ENCODE measurements around the gene TBC1D17.
A peak's percentile ranks its signal among the peaks of the same experiment; 100 is the strongest.

The TBC1D17 gene

DNA sequence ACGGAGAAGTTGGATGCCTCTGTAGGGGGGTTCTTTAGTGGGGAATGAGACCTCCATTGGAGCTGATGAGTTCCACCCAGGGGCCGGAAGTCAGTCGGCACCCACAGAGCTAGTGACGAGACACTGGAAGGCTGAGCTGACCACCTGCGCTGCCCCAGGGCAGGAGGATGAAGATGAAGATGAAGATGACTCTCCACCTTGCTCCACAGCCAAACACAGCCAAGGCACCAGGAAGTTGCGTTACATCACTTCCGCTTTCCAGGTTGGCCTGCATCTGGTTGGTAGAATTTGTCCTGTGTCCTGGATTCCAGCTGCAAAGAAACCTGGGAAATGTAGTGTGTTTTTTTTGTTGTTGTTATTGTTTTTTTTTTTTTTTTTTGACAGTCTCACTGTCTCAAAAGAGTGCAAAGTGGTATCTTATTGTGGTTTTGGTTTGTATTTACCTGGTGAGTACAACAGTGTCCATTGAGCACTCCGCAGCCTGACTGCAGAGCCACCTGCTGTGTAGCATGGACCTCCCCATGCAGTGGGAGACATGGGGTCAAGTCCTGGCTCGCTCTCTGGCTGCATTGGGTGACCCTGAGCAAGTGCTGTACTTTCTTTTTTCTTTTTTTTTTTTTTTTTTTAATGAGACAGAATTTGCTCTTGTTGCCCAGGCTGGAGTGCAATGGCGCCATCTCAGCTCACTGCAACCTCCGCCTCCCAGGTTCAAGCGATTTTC is 1.9 kb downstream of the TBC1D17 start:
- peak; percentile 25 for FAIRE-seq

DNA sequence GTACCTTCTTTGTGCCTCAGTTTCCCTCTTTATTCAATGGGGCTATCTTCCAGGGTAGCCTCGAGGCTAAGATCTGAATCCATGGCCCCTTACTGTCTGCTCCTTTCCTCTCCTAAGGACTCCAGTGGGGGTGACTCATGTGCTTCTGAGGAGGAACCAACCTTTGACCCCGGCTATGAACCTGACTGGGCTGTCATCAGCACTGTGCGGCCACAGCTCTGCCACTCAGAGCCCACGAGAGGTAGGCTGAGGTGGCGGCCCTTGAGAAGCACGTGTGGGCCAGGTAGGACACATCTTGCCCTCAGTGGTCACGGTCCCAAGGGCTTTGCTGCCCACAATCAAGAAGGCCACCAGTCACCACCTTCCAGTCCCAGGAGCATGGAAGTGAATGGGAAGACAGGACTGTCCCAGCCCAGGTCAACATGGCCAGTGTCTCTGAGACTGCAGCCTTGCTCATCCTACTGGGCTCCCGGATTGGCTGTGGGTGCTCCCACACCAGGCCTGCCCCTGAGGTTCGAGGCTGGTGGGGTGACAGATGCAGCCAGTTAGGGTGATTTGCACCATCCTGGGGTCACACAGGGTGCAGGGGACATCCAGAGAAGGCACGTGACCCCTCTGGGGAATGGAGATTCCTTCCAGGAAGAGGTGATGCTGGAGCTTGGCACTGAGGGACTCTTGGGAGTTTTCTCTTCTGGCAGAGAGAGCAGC is 2.8 kb downstream of the TBC1D17 start:
- FAIRE-seq, result no peak

DNA sequence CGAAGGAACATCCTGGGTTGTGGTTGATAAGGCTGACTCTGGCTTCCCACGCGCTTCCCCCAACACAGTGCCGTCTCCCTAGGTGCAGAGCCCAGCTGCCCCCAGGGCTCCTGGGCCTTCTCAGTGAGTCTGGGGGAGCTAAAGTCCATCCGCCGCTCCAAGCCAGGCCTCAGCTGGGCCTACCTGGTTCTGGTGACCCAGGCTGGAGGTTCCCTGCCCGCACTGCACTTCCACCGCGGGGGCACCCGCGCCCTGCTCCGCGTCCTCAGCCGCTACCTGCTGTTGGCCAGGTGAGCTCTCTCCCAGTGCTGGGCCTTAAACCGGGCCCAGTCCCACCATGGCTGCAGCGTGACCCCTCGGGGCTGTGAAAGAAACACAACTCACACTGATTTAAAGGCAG is 3.7 kb downstream of the TBC1D17 start:
- FAIRE-seq, result no peak

DNA sequence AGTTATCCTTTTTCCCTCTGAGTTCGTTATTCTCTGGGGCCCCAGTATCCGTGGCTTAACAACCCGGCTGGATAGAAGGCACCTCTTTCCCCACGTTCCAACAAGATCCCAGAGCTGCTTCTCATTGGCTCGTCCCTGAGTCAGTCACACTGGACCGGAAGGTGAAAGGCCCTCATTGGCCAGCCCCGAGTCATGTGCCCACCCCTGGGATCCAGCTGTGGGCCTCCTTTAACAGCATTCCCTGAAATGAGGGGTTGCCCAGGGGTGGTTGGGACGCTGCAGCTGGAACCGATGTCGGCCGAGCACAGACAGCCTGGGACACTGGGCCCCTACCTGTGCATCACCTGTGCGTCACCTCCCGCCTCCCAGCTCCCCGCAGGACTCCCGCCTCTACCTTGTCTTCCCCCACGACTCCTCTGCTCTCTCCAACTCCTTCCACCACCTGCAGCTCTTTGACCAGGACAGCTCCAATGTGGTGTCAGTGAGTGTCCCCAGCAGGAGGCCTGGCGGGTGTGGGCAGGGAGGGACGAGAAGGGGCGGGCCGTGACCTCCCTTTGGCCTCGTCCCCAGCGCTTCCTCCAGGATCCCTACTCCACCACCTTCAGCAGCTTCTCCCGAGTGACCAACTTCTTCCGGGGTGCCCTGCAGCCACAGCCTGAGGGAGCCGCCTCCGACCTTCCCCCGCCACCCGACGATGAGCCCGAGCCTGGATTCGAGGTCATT is 4.3 kb downstream of the TBC1D17 start:
- no peak for FAIRE-seq

DNA sequence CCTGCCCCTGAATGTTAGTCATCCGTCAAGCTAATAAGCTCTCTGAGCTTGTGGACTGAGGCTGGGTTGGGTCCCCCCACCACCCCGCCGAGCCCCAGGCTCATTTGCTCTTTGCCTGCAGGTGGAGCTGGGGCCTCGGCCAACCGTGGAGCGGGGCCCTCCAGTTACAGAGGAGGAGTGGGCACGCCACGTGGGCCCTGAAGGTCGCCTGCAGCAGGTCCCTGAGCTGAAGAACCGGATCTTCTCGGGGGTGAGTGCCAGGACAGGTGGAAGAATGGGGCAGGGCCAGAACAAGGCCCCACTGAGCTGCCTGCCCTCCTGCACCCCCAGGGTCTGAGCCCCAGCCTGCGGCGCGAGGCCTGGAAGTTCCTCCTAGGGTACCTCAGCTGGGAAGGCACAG is 5.1 kb downstream of the TBC1D17 start:
- FAIRE-seq, result no peak

DNA sequence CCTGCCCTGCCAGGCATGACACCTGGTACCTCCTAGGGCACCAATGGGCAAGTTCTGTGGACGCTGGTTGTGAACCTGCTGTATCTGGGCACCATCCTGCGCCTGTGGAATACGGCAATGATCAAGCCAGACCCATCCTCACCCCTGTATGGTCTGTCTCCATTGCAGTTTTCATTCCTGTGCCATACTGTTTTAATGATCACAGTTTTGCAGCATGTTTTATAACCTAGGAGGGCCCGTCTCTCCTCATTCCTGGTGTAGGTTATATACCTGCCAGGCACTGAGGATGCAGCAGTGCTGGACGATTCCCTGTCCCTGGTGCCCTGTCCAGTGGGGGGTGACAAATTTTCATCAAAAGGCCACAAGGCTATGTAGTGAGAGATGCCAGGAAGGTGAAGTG is 5.6 kb downstream of the TBC1D17 start:
- no peak for FAIRE-seq

DNA sequence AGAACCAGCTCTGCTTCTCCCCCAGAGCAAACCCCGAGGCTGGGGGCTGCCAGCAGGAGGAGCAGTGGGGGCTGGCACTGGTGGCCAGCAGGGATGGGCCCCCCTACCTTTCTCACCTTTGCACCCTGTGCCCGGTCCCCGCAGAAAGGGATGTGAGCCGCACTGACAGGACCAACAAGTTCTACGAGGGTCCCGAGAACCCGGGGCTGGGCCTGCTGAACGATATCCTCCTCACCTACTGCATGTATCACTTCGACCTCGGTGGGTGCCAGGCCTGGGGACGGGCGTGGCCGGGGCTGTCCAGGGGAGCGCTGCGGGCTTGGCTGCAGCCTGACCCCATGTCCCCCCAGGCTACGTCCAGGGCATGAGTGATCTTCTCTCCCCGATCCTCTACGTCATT is 6.6 kb downstream of the TBC1D17 start:
- FAIRE-seq, result no peak

DNA sequence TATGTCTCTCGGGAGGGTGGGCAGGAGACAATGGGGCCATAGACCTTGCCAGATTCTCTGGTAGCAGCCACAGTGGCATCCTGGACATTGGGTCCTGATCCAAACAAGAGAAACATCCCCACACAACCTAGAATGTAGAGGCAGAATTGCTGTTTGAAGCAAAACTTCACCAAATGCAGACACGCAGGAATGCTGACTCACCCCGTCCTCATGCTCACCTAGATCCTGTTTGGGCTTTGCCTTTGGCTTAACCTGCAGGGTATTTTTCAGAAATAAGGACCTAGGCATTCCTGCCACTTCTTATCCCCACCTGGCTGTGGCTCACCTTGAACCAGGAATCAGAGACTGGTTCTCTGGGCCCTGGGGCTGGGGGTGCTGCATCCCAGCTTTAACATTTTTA is 7.3 kb downstream of the TBC1D17 start:
- no peak for FAIRE-seq

DNA sequence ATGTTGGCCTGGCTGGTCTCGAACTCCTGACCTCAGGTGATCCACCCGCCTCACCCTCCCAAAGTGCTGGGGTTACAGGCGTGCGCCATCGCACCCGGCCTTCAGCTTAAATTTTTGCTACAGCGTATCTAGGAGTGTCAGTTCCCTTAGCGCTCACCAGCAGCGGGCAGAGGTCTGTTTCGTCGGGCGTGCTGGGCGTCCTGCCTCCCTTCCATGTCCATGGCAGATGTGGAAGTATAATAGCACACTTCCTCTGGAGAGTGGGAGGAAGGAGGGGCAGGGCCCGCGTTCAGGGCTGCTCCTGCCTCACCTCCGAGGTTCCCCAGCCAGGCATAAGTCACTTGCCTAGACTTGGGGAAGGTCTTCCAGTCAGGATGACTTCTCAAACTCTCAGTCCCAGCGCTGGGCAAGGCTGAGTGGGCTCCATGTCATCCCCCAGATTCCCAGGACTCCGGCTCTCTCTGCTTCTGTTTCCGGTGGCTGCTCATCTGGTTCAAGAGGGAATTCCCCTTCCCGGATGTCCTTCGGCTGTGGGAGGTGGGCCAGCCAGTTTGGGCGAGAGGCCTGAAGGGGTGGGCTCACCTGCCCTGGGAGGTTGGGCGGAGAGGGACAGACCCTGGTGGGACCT is 9.6 kb downstream of the TBC1D17 start:
- no peak for FAIRE-seq

DNA sequence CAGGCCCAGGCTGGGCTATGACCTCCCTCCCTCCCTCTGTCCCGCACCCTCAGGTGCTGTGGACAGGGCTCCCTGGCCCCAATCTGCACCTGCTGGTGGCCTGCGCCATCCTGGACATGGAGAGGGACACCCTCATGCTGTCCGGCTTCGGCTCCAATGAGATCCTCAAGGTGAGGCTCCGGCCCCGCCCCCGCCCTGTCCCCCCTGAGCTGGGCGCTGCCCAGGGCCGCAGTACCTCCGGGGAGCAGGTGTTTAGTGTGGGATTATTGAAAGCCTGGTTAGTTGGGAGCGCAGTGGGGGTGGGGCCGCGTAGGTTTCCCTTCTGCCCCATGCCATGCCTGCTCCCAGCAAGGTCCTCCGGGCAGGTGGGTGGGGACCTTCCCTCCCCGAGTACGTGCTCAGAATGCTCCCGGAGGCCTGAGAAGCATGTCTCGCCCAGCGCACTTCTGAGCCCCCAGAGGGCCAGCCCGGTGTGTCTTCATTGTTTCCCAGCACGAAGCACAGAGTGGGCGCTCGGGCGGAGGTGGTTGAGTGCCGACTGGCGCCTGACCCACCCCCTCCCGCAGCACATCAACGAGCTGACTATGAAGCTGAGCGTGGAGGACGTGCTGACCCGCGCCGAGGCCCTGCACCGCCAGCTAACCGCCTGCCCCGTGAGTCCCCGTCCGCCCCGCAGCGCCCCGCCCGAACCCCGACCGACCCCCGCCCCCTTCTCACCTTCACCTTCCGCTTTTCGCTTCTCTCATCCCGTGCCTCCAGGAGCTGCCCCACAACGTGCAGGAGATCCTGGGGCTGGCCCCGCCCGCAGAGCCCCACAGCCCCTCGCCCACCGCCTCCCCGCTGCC is 10.4 kb downstream of the TBC1D17 start:
- no peak for FAIRE-seq

DNA sequence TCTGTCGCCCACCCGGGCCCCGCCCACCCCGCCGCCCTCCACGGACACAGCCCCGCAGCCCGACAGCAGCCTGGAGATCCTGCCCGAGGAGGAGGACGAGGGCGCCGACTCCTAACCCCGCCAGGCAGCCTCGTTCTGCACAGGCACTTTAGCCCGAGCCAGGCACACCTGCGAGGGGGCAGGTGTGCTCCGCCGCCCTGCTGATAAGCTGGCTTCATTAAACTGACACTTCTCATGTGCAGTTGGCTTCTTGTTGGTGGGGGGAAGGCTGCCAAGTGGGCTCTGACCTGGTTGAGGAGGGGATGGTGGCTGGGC is 11.0 kb downstream of the TBC1D17 start:
- FAIRE-seq, result no peak

DNA sequence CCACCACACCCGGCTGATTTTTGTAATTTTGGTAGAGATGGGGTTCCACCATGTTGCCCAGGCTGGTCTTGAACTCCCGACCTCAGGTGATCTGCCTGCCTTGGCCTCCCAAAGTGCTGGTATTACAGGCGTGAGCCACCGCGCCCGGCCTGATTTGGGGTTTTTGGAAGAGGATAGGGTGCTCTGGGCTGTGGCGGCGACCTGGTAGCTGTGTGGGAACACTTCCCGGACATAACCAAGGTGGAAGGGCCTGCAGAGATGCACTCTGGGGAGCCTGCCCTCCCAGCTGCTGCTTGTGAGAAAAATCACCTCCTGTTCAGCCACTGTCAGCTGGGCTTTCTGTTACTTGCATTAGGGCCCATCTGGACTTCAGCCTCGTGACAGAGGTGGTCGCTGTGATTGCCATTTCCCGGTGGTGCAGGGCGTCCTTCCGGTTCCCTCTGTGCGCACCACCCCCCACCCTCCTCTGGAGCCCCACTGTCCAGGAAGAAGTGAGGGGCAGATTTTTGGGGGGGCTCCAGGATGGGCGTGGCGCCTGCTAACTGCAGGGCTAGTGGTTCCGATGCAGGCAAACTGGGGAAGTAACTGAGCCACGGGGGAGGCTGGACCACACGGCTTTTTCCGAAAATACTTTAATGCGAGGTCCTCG is 11.7 kb downstream of the TBC1D17 start:
- no peak for FAIRE-seq

DNA sequence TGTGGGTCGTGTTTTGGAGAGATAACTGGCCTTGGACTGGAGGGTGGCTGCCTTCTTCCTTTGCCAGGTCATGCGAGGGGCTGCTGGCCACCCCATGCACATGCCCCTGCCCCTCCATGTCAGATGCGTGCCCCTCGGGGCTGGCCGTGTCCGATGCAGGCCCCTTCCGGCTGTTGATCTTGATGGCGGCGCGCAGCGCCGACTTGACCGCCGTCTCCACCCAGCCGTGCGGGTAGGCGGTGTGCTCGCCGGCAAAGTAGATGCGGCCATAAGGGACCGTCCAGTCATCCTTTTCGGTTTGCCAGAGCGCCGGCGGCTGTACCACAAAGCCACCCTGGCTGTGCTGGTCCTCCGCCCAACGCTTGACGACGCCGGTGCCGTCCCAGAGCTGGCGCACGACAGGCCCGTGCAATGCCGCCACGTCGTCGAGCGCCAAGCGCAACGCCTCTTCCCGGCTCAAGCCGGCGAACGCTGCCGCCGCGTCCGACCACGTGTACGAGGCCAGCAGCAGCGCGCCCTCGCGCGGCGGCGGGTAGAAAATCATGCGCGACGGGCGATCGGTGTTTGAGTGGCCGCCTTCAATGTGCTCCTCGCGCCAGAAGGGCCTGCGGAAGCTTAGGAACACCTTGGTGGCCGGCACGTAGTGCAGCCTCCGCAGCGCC is 12.3 kb downstream of the TBC1D17 start:
- FAIRE-seq, result no peak

DNA sequence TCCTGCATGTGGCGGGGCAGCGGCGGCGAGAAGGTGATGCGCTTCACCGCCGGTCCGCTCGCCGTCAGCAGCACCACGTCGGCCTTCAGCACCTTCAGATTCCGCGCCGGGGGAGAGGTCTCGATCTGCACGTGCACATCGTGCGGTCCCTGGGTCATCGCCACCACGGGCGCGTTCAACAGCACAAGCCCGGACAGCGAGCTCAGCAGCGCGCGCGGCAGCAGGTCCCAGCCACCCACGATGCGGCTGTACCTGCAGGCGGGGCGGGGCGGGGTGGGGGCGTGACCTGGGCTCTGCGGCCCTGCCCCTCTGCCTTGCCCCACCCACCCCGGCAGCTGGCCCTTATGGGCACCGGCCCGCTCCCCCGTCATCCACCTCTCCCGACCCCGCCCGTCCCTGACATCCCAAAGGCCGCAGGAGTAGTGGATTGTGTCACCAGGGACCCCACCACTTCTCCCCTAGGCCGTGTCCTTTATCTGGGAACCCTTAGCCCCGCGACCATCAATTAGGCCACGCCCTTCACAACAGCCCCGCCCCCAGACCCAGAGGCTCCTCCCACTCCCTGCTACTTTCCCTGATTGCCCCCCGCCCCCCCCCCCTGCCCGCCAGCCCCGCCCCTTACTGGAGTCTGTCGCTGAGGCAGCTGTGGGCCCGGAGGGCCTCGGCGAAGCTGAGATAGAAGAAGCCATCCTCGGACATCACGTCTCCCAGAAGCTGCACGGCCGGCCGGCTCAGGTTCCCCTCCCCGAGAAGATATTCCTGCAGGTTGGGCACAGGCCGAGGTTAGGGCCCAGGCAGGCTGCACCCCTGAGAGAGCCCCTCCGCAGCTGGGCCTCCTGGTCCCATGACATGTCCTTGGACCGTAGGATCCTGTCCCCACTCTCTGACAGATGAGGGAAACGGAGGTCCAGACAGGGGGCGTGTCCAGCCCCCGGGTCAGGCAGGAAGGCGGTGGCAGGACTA is 13.1 kb downstream of the TBC1D17 start:
- no peak for FAIRE-seq

DNA sequence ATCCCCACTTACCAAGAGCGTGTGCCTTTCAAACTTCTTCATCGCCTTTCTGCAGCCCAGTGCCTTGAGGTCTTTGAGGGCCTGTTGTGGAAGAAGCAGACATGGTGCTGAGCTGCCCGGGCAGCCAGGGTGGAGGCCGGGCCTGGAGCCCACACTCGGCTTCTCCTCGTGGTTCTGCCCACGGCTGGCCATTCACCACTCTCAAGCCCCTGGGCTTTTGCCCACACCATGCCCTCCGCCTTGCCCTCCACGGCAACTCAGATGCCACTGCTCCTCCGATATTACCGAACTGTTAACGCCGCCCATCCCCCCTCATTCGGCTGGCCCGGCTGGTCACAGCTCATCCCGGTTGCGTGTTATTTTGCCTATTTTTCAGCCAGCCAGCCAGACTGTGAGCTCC is 13.9 kb downstream of the TBC1D17 start:
- no peak for FAIRE-seq

DNA sequence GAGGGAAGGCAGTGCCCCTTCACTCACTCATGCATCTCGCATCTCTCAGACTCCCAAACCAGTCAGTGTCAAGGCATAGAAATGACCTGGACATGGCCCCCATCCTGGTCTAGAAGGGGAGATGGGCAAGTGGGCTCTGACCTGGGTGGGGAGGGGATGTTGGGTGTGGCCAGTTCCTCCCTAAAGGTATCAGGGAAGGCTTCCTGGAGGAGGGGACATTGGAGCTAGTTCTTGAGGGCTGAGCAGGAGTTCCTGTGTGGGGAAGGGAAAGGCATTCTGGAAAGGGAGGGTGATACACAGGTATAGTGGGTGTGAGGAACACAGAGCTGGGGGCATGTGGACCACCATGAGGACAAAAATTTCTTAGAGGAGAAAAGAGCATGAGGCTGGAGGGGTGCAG is 15.2 kb downstream of the TBC1D17 start:
- FAIRE-seq, result no peak

DNA sequence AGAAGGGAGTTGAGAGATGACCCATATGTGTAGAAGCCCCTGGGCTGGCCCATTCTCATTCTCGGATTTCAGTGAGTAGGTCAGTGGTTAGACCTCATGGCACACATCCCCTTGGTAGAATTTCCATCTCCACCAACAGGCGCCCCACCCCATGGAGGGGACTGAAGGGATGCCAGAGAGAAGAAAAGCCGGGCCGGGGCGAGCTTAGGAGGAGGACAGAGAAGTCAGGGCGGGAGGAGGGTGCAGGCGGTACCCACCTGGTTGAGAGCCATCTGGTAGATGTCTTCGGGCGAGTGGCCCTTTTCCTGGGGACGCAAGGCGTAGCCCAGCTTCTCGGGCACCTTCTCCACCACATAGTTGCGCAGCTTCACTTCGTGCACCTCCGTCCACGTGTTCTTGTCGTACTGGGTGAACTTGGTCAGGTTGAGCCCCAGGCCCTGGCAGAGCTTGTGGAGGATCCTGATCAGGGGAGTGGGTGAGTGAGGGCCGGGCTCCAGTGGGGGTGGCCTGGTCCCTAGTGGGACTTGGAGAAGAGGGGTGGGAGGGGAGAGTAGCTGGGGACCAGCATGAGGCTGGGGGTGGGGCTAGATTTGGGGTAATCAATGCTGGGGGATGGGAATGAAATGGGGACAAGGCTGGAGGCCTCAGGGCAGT is 16.6 kb downstream of the TBC1D17 start:
- no peak for FAIRE-seq

DNA sequence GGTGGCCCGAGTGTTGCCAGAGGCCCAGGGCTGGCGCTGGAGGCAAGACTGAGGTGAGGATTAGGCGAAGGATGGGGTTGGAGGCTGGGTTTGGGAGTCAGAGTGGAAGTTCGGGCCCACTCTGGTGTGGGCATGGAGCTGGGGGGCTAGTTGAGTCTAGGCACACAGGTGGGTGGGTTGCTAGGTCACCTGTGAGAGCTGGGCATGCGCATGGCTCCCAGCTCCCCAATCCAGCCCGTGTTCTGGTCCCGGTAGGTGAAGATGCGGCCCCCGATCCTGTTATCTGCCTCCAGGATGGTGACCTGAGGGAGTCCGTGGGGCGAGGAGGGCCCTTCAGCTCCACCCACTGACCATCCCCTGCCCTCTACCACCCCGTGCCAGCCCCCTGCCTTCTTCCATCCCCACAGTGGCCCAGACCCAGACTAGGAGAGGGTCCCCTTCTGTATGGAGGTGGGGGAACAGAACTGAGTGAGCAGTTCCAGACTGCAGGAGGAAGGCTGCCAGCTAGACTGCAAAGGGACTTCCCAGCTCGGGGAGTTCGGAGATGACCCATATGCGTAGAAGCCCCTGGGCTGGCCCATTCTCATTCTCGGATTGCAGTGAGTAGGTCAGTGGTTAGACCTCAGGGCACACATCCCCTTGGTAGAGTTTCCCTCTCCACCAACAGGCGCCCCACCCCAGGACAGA is 17.5 kb downstream of the TBC1D17 start:
- no peak for FAIRE-seq

DNA sequence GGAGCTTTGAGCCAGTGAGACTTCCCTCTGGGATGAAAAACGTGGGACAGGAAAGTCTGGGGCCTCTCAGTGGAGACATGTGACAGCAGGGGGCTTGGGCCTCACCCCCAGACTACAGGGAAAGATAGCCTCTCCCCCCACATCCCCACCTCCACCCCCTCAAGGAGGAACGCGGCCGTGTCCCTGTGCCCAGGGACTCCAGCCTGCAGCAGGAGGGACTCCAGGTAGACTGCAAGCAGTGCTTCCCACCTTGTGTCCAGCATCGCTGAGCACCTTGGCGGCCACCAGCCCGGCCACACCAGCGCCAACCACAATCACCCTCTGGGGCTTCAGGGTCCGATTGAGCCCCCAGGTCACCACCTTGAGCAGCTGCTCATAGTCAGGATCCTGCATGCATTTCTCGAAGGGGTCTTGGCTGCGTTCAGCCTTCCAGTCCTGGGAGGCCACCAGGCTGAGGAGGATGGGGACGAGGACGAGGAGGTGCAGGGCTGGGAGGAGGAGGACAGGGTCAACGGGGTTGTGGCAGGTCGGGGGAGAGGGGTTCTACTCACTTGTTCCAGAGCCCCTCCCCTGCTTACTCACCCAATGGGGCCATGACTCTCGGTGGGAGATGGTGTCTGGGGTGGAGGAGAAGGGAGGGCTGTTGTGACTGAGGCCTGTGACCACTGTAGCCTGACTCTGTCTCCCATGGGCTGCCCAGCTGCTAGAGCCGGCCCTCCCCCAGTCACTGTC is 18.2 kb downstream of the TBC1D17 start:
- FAIRE-seq, result no peak
